GM21723 (cell line): ENCODE data around the gene FYN.
"Not testable (repeated sequence)": the region's sequence is repeated elsewhere in the genome, so short reads cannot be mapped to it uniquely, and the experiment has no call there.

Experiments used
- ATAC-seq: cut with Tn5 transposase; IDR thresholded peaks from one replicate; pipeline ENCODE4 v1.9.1; 2021; ENCODE audit warnings: mild to moderate bottlenecking, moderate library complexity; ENCODE audit not compliant: unreplicated experiment

Gene FYN

DNA sequence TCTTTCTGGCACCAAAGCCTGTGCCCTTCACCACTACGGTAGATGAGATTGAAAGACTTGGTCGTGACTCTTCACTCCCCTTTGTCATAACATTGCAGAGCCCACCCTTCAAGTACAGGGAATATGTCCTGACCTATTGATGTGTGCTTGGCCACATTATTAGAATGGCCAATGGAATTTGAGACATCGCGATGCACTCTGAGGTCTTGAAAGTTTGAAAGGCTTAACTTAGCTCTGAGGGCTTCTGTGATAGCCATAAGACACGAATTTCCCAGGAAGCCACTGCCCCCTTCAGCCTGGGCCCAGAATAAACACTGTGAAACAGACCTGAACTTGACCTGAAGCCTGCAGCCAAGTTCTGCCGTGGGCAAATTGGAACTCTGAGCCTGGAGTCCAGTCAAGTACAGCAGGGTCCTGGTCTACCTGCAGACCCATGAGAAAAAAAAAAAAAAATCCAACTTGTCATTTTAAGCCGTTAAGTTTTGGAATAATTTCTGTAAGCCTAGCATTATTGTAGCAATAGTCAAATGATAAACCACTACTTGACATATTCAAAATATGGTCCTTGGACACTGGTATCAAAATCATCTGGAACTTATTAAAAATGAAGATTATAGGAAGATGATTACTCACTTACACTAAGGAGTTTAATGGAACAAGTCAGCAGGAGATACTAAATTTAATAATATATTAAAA lies 230.6 kb downstream of the FYN start:
- no peak for ATAC-seq

DNA sequence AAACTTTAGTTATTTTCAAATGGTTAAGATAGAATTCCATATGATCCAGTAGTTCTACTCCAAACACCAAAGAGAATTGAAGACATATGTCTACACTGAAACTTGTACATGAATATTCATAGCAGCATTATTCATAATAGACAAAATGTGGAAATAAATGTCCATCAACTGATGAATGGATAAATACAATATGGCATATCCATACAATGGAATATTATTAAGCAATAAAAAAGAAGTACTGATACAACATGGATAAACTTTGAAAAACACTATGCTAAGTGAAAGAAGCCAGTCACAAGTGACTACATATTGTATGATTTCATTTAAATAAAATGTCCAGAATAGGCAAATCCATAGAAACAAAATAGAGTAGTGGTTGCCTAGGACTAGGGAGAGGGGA lies 234.0 kb downstream of the FYN start:
- no peak for ATAC-seq

DNA sequence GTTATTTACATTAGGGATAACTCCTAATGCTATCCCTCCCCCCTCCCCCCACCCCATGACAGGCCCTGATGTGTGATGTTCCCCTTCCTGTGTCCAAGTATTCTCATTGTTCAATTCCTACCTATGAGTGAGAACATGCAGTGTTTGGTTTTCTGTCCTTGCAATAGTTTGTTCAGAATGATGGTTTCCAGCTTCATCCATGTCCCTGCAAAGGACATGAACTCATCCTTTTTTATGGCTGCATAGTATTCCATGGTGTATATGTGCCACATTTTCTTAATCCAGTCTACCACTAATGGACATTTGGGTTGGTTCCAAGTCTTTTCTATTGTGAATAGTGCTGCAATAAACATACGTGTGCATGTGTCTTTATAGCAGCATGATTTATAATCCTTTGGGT lies 238.3 kb downstream of the FYN start:
- not testable (repeated sequence) for ATAC-seq

DNA sequence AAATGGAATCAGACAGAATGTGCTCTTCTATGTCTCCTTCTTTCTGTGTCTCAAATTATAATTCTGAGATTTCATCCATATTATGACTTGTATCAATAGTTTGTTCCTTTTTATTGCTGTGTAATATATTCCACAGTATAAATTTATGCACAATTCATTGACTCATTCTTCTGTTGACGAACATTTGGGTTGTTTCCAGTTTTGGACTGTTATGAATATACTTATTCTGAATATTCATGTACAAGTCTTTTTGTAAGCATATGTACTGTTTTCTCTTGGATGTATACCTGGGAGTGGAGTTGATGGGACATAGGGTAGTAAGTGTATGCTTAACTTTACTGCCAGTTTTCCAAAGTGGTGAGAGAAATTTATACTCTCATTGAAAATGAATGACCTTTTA lies 239.4 kb downstream of the FYN start:
- no peak for ATAC-seq

DNA sequence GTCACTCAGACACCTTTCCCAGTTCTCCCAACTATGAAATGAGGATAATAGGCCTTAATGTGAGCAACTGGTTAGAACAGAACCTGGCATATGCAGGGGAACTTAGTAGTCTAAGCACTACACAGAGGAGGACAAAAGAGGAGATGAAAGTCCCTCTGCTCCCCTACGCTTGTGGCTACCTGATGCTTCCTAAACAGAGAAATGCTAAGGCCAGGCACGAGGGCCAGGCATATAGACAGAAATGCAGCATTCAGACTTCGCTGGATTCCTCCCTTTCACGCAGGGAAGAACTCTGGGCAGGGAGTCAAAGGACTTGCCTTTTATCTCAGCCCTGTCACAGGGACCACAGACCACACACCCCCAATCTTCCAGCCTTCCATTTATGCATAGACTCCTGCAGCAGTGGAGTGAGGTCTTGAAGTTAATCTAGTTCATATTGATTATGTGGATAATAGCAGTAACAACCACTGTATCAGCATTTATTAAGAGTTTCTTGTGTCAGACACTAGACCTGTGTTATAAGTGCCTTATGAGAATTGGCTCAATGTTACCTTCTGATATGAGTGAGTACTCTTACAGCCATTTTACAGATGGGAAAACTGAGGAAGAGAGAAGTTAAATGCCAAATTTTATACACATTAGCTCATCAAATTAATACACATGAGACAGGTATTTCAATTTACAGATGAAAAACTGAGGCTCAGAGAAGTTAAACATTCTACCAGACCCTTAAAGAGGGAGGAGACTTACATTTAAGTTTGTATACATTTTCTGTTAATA lies 240.6 kb downstream of the FYN start:
- ATAC-seq, result no peak

DNA sequence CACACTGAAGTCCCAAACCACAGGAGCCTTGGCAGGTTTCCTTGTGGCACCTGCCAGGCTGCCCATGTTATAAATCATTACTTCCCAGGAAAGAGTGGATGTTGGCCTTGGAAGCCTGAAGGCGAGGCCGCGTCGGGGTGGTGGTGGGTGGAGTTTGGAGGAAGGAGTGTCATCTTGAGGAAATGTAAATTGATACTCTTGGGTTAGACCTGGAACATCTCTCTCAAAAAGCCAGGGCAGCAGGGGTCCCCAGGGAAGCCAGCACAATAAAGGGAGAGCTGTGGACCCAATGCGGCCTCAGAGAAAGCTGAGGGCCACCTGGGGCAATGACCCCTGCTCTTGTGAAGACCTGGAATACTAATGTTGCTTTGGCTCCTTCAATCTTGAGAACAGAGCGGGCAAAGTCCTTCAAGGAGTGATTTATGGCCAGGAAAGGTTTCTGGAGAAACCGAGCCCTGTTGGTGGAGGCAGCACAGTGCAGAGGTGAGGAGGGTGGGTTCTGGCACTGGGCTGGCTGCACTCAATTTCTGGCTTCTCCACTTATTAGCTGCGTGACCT lies 241.3 kb downstream of the FYN start:
- ATAC-seq, result no peak

DNA sequence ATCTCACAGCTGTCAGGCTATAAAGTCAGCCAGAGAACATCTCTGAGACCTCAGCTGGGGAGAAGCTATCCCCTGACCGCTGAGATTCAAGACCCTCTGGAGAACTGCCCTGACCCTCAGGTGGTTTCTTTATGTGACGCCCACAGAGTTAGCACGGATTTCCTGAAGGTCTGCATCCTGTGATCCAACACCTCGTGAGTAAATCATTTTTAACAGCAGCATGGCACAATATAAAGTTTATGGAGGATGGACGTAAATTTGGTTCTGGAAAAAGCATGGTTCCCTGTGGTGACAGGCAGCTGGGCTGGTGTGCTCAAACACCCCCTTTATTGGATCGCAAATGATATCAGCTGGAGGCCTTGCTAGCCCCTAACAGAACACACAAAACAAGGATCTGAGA lies 242.2 kb downstream of the FYN start:
- ATAC-seq, result no peak

DNA sequence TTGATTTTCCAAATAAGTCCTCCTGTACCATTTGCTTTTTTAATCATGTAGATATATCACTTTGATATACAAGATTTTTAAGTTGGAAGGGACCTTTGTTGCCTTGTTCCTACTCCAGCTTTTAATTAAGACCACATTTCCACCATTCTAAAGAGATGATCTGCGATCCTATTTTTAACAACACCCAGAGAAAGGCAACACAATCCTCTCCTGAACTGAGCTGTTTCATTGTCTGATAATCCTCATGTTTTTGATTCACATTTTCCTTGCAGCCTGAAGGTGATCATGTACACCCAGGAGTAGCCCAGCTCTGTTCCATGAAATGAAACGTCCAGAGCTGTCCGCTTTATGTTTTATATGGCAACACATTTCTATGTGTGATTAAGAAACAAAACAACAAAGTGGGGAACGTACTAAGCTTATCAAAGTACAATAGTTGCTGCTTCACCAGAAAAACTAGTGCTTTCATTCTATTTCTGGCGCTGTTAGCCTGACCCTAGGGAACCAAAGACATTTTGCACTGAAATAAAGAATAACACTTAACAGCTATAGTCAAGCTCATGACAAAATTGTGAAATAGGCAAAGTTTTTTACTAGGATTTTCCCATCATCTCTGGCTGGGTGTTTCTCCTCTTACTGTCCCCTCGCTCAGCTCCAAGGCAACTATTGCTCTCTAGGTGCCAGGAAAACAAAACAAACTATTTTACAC lies 245.0 kb downstream of the FYN start:
- ATAC-seq, result no peak

DNA sequence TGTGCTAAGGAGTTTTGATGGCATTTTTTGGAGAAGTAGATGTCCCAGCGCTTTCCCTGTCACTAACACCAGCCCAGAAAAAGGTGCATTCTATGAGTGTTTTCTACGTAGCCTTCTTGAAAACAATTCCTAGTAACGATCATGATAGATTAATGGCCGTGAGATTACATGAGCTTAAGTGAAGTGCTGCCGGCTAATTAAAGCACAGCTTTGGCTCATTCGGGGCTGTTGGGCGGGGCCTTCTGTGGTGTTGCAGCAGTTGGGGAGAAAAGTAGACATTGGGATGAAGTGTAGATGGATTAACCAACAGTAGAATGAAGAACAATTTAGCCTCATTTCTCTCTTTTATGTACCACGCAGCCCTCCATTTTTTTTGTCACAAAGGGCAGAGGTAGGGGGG lies 246.8 kb downstream of the FYN start:
- no peak for ATAC-seq

DNA sequence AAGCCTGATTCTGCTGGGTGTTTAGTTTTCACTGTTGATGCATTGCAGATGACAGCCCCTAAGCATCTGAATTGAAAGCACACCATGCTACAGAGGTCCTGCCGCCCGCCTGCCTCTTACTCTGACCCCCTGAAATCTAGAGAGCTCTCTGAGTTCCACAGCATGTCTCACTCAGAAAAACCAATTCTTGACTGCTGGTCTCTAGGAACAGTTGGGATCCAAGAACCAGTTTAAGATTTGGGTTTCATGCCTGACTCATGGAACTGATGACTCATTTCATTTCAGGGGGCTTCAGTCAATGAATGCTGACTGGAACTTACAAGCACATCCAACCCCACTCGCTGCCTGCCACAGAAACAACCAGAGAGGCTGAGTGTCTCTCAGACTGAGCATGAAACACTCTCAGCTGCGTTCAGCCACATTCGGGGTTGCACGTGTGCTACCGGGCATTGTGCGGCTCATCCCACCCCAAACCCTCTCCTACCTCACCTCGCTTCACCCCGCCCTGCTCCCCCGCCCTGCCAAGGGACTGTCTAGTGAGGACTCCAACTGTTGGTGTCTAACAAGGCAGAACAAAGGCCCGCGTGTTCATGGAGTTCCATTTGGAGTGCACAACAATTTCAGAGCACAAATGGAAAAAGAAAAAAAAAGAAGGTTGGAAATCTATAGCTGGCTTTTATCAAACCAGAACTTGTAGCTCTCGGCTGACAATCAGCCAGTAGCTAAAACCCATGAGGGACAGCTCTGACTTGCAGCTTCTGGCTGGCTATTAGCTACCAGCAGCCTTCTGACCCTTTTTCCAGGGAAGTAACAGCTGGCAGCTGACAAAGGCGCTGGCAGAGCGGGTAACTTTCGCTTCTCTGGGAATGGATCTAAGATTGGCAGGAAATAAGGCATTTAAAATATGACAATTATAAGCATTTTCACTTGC lies 247.5 kb downstream of the FYN start:
- no peak for ATAC-seq

DNA sequence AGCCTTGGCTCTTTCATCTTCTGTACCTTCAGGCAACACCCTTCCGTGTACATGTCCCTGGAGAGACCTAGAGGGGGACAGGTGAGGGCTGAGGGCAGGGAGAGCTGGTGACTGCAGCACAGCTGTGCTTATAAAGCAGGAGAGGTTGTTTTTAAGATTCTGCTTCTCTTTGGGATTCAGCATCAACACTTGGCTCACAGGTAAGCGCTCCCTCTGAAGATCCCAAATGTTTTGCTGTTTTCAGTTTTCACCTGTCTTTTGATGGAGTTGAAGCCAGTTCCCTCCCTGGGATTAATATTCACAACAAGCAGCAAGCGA lies 248.2 kb downstream of the FYN start:
- ATAC-seq, result no peak

DNA sequence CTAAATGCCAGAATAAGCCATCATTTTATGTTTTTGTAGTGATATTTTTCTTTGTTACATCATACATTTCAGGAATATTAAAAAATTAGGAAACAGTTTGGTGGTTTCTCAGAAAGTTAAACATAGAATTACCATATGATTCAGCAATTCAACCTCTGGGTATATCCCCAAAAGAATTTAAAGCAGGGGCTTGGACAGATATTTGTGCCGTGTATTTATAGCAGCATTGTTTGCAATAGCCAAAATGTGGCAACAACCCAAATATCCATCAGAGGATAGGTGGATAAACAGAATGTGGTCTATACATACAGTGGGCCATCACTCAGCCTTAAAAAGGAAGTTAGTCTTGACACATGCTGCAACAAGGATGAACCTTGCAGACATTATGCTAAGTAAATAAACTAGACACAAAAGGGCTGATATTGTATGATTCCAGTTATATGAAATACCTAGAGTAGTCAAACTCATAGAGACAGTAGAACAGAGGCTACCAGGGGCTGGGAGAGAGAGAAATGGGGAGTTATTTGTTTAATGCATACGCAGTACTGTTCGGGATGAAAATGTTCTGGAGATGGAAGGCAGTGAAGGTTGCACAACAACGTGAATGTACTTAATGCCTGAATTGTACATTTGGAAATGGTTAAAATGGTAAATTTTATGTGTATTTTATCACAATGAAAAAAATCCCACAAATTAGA lies 248.7 kb downstream of the FYN start:
- ATAC-seq, result no peak

DNA sequence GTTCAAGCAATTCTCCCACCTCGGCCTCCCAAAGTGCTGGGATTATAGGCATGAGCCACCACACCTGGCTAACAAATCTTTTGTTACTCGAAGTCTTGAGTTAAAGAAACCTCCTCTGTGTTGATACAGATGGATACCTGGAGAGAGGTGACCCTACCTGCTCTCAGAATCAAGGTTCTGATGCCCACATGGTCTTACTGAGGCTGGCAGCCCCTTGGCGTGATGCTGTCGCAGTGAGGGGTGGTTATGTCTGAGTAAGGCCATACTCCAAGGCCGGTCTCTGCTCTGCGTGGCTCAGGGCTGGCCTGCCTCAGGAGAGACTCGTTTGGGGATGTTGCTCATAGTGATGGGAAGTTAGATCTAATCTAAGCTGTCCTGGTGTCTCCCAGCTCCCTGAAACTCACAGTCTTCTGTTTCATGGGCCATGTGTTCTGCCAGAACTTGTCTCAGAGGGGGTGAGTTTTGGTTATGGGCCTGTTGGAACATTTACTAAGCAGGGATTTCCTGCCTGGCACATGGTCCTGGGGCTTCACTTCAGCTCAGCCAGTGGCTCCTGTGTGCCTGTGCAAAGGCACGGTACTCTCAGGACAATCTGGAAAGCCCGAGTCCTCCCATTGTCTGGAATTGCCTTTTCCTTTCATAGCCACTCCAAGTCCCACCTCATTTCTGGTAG lies 250.1 kb downstream of the FYN start:
- ATAC-seq, result no peak

DNA sequence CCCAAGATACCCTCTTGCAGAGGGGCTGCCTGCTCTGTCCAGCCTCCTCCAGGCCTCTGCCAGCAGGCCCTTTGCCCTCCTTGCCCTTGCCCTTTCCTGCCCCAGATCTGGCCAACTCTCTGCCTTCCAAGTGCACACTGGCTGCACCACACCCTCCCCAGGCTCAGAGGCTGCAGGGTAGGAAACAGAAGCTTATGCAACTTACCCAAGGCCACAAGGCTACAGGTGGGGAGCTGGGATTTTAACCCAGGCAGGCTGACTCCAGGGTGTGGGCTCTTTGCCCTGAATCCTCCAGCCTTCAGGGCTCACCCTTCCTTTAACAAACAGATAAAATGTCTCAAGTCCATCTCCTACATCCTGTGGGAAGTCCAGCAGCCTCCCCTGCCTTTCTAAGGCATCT lies 253.1 kb downstream of the FYN start:
- no peak for ATAC-seq

DNA sequence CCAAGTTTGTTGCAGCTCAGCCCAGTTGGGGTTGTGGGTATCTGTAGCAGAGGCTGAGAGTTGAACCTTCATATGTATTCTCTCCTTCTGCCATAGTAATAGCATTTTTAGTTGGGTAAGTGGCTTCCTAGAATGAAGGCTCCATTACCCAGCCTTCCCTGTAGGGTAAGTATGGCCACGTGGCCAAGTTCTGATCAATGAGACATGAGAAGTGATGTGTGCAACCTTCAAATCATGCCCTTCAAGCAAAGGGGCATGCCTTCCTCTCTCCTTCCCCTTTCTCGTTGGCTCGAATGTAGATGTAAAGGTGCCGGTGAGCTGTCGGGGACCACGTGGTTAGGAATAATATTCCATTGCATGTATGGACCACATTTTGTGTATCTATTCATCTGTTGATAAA lies 254.8 kb downstream of the FYN start:
- no peak for ATAC-seq

DNA sequence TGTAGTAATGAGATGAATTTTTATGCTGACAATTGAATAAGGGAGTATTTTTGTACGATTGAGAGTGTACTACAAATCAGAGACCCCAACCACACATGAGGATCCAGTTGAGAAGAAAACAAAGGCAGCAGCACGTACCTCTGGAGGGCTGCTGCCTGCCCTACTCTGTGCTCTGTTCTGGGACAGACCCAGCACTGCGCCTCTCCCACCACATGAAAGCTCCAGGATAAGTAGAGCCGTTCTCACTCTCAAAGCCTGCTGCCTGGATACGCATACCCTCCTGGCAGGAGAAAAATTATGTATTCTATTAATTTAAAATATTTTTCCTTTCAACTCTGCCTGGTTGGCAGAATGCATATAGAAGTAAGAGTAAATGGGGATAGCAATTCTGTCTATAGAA lies 256.1 kb downstream of the FYN start:
- ATAC-seq, result no peak

DNA sequence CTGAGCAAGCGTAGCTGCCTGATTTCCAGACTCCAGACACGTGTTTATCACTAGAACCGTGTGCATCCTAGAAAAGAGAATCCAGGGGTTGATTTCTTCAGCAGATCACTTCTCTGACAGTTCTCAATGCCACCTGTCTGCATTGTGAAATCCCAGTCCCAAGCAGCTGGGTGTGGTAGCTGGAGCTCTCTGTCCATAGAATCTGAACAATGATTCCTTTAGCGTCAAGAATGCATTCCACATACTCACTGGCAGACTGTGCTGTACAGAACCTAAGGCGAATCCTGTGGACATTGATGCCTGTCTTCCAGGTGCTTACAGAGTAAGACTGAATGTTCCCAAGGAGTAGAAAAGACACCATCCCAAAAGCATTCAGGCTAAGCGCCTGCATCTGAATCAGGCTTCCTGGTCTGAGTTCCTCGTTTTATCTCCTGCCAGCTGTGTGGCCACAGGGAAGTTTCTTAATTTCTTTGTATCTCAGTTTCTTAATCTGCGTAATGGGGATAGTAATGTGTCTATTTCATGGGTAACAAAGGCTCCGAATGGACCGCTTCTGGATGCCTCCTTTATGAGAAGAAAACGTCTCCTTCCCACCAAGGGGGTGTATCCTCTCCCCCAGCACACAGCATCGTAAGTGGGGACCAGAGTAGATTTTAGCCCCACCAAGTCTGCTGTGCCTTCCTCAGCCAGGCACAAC lies 257.2 kb downstream of the FYN start:
- ATAC-seq, result no peak

DNA sequence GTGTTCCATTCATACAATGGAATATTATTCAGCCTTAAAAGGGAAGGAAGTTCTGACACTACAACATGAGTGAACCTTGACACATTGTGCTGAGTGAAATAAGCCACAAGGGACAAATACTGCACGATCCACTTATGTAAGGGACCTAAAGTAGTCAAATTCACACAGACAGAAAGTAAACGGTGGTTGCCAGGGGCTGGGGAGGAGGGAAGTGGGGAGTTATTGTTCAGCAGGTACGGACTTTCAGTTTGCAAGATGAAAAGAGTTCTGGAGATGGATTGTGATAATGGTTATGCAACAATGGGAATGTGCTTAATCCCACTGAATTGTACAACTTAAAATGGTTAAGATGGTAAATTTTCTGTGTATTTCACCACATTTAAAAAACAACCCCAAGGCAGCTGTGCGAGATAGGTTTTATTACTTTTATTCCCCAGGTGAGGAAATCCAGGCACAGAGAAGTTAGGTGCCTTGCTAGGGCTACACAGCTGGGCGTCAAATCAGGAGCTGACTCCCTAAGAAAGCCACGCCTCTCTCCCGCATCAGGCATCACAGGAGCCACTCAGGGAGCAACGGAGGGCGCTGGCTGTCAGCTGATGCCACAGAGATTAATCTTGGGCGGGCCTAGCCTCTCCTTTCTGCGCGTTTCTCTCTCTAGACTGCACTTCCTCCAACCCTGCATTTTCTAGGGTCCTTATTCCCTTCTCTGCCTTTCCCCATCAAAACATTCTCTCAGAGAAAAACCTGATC lies 258.2 kb downstream of the FYN start:
- ATAC-seq, result no peak
